HG02840 (cell line): Measurements from ENCODE around the gene SLC35A2.

Source experiments
- ATAC-seq: cut with Tn5 transposase; IDR thresholded peaks from one replicate; pipeline ENCODE4 v1.9.1; 2021; ENCODE audit warnings: mild to moderate bottlenecking, moderate library complexity, moderate number of reproducible peaks; ENCODE audit not compliant: unreplicated experiment, low FRiP score

Gene SLC35A2

GRCh38 chrX:48911412-48912182 is at the start of gene SLC35A2:
TSS of gene SLC35A2 (minus strand) at chrX:48911646. CDS start at chrX:48911636, 10 bp downstream.
- peak; percentile 55 for ATAC-seq

- ATAC-seq = no peak
Observed at GRCh38 chrX:48960291-48960690, 48.8 kb upstream of the SLC35A2 start.

- no peak for ATAC-seq
Observed at GRCh38 chrX:48958635-48959094, 47.2 kb upstream of the SLC35A2 start.

GRCh38 chrX:48957827-48958634 is 46.6 kb upstream of the SLC35A2 start:
- ATAC-seq = peak; percentile 68

GRCh38 chrX:48957477-48957826 is 46.0 kb upstream of the SLC35A2 start, which contains the start of gene OTUD5:
TSS of gene OTUD5 (minus strand) at chrX:48957607. CDS start at chrX:48957570, 37 bp downstream.
- ATAC-seq = peak; percentile 30

GRCh38 chrX:48956728-48957414 is 45.4 kb upstream of the SLC35A2 start:
- peak; percentile 0 for ATAC-seq

GRCh38 chrX:48948589-48948988 is 37.1 kb upstream of the SLC35A2 start:
- ATAC-seq = no peak

- ATAC-seq = no peak
Observed at GRCh38 chrX:48945517-48946348, 34.3 kb upstream of the SLC35A2 start.

GRCh38 chrX:48942895-48943294 is 31.4 kb upstream of the SLC35A2 start:
- no peak for ATAC-seq

- no peak for ATAC-seq
Observed at GRCh38 chrX:48940404-48940955, 29.0 kb upstream of the SLC35A2 start.

GRCh38 chrX:48939524-48940228 is 28.2 kb upstream of the SLC35A2 start:
- no peak for ATAC-seq

GRCh38 chrX:48938721-48939425 is 27.4 kb upstream of the SLC35A2 start:
- ATAC-seq = peak; percentile 45

- peak; percentile 68 for ATAC-seq
Observed at GRCh38 chrX:48937054-48937907, 25.8 kb upstream of the SLC35A2 start.

GRCh38 chrX:48936429-48937053 is 25.1 kb upstream of the SLC35A2 start:
- peak; percentile 10 for ATAC-seq

- no peak for ATAC-seq
Observed at GRCh38 chrX:48935301-48935670, 23.8 kb upstream of the SLC35A2 start.

GRCh38 chrX:48934581-48935300 is 23.3 kb upstream of the SLC35A2 start:
- no peak for ATAC-seq

- no peak for ATAC-seq
Observed at GRCh38 chrX:48933757-48934156, 22.3 kb upstream of the SLC35A2 start.
